Posterior cingulate gyrus (tissue), 11 donors: ENCODE measurements around the gene NAA15.
A peak's percentile ranks its signal among the peaks of the same experiment; 100 is the strongest.
"Not testable (repeated sequence)": the region's sequence is repeated elsewhere in the genome, so short reads cannot be mapped to it uniquely, and the experiment has no call there.

Experiments used
- DNase-seq, 10 donors: peaks; one replicate each; pipeline versions ENCODE4 v3.0.0 to v3.0.0-alpha.2; 2020 to 2021; ENCODE audit warnings: mixed read lengths in 3 of 10
- intact Hi-C: fragments of 100-400 bp; cut with DNase I; formaldehyde crosslinking; loops from one replicate; pipeline ENCODE4 v1.15.1; 2023

The NAA15 gene

DNA sequence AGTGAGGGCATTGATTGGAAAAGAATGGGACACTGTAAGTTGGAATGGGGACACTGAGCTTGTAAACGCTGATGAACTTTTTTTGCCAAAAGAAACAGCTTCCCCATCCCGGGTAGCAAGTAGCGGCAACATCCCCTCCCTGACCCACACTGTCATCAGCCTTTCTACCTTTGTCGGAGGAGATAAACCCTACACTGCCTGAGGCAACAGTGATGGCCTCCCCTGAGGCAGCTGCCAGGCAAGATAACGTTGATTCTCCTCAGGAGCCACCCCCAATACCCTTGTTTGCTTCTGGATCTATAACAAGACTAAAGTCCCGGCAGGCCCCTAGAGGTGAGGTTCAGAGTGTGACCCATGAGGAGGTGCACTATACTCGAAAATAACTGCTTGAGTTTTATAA lies 142.4 kb downstream of the NAA15 start:
- no peak for DNase-seq
- intact Hi-C loops: no loop called here

DNA sequence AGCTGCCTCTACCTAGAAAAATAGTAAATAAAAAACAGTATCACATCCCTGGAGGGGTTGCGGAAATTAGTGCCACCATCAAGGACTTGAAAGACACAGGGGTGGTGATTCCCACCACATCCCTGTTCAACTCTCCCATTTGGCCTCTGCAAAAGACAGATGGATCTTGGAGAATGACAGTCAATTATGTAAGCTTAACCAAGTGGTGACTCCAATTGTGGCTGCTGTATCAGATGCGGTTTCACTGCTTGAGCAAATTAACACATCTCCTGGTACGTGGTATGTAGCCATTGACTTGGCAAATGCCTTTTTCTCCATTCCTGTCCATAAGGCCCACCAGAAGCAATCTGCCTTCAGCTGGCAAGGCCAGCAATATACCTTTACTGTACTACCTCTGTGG lies 143.6 kb downstream of the NAA15 start:
- DNase-seq, intact Hi-C loops: not testable (repeated sequence)

DNA sequence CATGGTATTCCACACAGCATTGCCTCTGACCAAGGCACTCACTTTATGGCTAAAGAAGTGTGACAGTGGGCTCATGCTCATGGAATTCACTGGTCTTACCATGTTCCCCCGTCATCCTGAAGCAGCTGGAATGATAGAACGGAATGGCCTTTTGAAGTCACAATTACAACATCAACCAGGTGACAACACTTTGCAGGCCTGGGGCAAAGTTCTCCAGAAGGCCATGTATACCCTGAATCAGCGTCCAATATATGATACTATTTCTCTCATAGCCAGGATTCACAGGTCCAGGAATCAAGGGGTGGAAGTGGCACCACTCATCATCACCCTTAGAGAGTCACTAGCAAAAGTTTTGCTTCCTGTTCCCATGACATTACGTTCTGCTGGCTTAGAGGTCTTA lies 145.8 kb downstream of the NAA15 start:
- intact Hi-C loops, DNase-seq: not testable (repeated sequence)

DNA sequence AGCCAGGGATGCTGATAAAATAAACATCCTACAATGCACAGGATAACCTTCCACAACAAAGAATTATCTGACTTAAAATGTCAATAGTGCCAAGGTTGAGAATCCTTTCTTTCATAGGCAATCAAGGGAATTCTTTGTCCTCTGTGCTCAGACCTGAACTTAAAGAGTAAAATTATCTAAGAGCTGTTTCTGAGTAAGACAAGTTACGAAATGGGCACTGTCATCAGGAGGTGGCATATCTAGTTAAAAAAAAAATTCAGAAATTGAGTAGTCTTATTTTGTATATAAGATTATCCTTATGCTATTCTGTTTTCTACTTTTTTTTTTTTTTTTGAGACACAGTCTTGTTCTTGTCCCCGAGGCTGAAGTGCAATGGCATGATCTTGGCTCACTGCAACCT lies 149.3 kb downstream of the NAA15 start:
- no peak for DNase-seq
- intact Hi-C loops: loop anchor here (5.0 to 10.0 kb wide), 2 partner anchors 107 to 276 kb away; partner anchors contain the start of genes ELF2 and SETD7

DNA sequence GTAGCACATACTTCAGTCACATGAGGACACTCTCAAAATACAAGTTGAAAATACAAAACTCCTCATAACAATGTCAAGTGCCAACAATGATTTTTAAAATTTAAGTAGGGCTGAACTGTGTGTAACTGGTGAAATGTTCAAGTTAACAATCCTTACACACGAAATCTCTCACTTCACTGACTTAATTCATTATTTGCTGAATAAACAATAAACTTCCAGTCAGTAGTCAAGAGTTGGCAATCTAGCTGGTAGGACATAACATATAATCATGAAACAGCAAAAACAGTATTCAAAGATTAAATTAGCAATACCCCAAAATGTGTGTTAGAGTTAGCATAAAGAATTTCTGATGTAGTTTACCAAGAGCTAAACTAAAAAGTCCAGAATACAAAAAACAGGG lies 150.7 kb downstream of the NAA15 start:
- intact Hi-C loops: loop anchor here (5.0 to 10.0 kb wide), 2 partner anchors 105 to 277 kb away; partner anchors contain the start of genes ELF2 and SETD7
- no peak for DNase-seq

DNA sequence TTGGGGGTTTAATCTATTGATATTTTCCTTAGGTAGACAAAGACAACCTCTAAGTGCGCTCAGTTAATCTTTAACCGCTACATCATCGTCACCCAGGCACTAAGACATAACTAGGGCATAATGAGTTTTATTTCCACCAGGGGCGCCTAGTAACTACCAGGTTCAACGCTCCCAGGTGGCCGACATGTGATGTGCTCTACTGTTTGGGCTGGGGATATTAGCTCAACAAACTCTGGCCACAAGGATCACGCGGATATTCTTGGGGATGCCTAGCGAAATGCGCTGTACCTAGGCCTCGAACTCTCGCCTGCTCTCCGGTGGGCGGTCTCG lies 151.7 kb downstream of the NAA15 start:
- no peak for DNase-seq
- intact Hi-C loops: loop anchor here (5.0 to 10.0 kb wide), 2 partner anchors 104 to 278 kb away; partner anchors contain the start of genes ELF2 and SETD7

DNA sequence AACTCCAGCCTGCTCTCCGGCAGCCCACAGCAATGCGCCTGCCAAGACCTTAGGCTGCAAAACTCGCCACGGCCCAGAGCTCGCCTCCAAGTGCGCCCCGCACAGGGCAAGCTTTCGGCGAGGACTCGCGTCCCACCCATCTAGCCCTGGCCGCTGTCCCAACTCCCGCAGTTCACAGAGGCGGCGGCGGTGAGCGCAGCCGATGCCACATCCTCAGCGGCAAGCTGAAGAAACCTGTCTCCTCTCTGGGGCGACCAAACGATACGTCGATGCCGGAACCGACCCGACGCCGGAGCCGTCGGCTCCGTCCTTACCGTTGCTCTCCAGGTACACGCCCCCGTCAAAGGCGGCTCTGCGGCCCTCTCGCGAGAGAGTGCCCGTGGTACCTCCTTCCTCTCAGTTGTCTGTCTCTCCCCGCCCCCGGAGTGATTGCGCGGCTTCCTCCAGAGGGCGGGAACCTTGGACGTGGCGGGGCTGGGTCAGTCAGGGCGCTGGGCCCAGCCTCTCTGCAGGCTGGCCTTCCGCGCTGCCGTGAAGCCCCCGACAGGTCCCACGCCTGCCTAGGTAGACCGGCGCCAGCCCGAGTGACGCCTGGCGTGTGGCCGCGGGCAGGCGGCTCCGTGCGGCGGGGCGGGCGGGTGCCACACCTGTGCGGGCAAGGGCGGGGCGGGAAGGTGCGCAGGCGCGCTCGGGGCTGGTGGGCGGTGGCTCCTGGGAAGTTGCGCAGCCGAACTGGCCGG lies 152.2 kb downstream of the NAA15 start:
- intact Hi-C loops: loop anchor here (5.0 to 10.0 kb wide), 2 partner anchors 104 to 279 kb away; partner anchors contain the start of genes ELF2 and SETD7
- peak; percentile 86 to 99 (median 91) for DNase-seq

DNA sequence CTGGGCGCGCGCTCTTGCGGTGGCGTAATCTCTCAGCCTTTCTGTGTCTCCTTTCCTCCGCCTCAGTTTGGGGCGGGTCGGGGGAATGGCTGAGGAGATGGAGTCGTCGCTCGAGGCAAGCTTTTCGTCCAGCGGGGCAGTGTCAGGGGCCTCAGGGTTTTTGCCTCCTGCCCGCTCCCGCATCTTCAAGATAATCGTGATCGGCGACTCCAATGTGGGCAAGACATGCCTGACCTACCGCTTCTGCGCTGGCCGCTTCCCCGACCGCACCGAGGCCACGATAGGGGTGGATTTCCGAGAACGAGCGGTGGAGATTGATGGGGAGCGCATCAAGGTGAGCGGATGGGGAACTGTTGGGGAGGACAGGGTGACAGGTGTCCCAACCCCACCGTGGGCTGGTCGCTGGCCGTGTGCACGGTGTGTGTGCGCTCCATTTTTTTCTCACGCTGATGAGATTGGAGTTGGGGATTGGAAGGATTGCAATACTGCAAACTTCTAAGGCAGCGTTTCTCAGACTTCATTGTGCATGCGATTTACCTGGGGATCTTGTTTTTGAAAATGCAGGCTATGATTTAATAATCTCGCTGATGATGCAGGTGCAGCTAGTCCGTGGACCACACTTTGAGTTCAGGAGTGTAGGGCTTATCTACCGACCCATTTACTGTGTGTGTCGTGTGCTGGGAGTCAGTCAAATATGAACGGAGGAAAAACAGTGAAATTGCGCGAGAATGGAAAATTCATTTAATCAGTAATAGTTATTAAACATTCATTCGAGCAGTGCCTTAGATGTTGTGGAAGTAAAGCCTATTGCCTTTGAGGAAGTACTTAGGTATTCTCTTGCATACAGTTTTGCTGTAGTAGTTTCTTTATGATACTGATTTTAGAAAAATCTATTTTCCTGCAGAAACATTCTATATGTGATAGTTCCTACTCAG lies 153.1 kb downstream of the NAA15 start, which contains the start of gene RAB33B:
Gene RAB33B, plus strand, starts transcription at position 11 of the 935 bp plus-strand sequence. Its CDS starts 75 bp downstream, at position 86.
- peak in 2 of 10 donors; percentile 90 to 98 for DNase-seq
- intact Hi-C loops: loop anchor here (5.0 to 10.0 kb wide), 3 partner anchors 103 to 280 kb away; partner anchors contain the start of genes ELF2 and SETD7

DNA sequence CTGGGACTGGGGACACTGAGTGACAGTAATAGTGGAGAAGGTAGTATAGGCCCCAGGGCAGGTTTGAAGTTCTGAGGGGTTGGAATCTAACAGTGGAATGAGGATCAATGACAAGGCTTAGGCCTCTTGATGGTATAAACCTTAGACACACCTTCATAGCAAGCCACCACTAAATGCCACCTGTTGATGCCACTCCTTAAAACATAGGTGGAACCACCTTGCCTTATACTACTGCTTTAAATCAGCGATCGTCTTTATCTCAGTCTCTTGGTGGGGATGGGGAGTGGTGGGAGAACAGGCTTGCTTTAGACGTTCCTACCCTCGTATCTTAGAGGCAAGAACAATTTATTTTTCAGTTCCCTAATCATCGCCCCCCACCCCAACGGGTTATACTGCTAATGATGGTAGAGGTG lies 153.8 kb downstream of the NAA15 start:
- DNase-seq: no peak

DNA sequence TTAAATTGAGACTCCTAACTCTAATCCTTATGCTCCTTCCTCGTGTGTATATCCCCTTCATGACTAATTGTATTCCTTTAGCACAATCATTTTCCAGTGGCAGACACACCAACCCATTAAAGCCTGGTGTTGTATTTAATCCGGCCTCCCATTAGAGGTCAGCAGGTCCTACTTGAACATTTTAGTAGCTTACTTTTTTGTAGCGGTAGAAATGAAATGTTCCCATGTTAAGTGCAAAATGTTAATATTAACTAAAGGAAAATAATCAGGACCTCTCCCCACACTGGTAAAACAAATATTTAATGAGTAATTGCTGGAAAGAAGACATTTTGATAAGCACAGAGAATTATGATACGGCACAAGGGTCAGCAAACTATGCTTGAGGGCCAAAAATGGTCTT lies 156.0 kb downstream of the NAA15 start:
- DNase-seq: no peak
- intact Hi-C loops: loop anchor here (5.0 to 10.0 kb wide), 2 partner anchors 160 to 283 kb away; partner anchors contain the start of gene ELF2

More for the DNA sequence above, 153.8 kb downstream of the NAA15 start:
- intact Hi-C loops: loop anchor here (5.0 to 10.0 kb wide), 2 partner anchors 158 to 280 kb away; partner anchors contain the start of gene ELF2

DNA sequence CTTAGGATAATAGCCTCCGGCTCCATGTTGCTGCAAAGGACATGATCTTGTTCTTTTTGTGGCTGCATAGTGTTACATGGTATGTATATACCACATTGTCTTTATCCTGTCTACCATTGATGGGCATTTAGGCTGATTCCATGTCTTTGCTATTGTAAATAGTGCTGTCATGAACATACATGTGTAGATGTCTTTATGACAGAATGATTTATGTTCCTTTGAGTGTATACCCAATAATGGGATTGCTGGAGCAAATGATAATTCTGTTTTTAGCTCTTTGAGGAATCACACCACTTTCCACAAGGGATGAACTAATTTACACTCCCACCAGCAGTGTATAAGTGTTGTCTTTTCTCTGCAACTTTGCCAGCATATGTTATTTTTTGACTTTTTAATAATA lies 157.2 kb downstream of the NAA15 start:
- no peak for DNase-seq
- intact Hi-C loops: loop anchor here (5.0 to 10.0 kb wide), 2 partner anchors 161 to 284 kb away; partner anchors contain the start of gene ELF2

DNA sequence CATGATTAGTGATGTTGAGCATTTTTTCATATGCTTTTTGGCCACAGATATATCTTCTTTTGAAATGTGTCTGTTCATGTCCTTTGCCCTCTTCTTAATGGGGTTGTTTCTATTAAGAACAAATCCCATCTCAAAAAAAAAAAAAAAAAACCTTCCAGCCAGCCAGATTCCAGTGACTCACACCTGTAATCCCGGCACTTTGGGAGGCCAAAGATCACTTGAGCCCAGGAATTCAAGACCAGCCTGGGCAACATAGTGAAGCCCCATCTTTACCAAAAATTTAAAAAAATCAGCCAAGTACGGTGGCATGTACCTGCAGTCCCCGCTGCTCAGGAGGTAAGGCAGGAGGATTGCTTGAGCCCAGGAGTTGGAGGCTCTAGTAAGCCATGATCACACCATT lies 157.7 kb downstream of the NAA15 start:
- no peak for DNase-seq
- intact Hi-C loops: loop anchor here (5.0 to 10.0 kb wide), 2 partner anchors 162 to 284 kb away; partner anchors contain the start of gene ELF2

DNA sequence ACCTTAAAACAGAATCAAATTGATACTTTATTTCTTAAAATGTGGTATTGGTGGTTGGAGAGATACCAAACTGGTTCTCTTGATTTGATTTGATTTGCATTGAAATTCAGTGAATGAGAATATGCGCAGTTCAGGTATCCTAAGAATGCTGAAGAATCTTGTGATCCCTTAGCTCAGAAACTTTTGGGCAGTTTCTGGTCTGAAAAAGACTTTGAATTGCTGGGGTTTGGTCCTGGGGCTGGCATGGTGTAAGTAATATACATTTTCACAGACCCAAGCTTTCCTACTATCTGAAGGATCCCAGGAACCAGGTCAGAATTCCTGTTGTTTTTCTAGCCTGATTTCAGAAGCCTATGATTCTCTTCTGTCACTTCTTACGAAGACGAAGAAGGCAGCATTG lies 159.3 kb downstream of the NAA15 start:
- intact Hi-C loops: no loop called here
- DNase-seq: no peak

DNA sequence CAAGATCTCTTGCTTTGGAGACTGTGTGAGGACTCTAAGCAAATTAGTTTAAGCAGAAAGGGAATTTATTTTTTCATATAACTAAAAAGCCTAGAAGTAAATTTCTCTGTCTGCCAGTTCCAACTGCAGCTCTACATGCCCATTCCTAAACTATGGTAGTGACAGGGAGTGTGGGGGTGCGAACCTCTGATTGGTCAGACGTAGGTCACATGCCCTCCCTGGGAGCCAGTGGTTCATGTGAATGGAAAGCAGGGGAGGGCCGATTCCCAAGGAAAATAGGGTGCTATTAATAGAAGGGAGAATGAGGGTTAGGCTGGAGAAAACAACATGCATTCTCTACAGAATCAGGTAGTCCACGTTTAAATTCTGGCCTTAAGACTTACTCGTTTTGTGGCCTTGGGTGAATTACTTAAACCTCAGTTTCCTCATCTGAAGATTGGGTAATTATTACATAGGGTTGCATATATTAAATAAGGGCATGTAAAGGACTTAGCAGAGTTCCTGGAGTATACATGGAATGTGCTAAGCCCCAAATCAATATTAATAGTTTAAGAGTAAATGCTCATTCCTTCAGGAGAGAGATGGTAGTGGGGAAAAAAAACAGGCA lies 159.8 kb downstream of the NAA15 start:
- intact Hi-C loops: no loop called here
- no peak for DNase-seq

DNA sequence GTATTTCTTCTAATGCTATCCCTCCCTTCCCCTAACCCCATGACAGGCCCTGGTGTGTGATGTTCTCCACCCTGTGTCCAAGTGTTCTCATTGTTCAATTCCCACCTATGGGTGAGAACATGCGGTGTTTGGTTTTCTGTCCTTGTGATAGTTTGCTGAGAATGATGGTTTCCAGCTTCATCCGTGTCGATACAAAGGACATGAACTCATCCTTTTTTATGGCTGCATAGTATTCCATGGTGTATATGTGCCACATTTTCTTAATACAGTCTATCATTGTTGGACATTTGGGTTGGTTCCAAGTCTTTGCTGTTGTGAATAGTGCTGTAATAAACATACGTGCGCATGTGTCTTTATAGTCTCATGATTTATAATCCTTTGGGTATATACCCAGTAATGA lies 163.2 kb downstream of the NAA15 start:
- DNase-seq, intact Hi-C loops: not testable (repeated sequence)

DNA sequence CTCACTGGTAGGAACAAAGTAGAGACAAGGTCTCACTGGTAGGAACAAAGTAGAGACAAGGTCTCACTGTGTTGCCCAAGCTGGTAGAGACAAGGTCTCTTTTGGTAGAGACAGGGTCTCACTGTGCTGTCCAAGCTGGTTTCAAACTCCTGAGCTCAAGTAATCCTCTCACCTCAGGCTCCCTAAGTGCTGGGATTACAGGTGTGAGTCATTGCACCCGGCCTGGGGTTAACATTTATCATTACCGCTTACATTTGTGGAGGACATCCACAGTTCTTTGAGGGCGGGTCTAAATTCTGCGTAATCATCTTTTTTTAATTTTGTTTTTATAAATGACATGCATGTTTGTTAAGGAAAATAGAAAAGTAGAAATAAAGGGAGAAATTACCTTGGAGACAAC lies 164.6 kb downstream of the NAA15 start:
- DNase-seq: no peak
- intact Hi-C loops: no loop called here

DNA sequence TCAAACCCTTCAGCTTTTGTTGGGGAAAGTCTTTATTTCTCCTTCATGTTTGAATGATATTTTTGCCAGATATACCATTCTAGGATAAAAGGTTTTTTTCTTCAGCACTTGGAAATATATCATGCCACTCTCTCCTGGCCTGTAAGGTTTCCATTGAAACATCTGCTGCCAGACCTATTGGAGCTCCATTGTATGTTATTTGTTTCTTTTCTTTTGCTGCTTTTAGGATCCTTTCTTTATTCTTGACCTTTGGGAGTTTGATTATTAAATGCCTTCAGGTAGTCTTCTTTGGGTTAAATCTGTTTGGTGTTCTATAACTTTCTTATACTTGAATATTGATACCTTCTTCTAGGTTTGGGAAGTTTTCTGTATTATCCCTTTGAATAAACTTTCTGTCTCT lies 167.5 kb downstream of the NAA15 start:
- intact Hi-C loops, DNase-seq: not testable (repeated sequence)

DNA sequence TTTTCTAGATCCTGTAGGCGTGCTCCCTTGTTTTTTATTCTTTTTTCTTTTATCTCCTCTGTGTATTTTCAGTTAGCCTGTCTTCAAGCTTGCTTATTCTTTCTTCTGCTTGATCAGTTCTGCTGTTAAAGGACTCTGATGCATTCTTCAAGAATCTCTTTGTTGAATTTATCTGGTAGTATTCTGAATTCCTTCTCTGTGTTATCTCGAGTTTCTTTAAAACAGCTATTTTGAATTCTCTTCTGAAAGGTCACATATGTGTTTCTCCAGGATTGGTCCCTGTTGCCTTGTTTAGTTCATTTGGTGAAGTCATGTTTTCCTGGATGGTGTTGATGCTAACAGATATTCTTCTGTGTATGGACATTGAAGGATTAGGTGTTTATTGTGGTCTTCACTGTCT lies 167.9 kb downstream of the NAA15 start:
- no peak for DNase-seq
- intact Hi-C loops: no loop called here
